COR-L47 (cell line): ENCODE data around the gene DCST1.

Experiments
- DNase-seq: peaks from one replicate; lab custom pipeline; 2025; lab: John Stamatoyannopoulos, UW

The DCST1 gene

DNA sequence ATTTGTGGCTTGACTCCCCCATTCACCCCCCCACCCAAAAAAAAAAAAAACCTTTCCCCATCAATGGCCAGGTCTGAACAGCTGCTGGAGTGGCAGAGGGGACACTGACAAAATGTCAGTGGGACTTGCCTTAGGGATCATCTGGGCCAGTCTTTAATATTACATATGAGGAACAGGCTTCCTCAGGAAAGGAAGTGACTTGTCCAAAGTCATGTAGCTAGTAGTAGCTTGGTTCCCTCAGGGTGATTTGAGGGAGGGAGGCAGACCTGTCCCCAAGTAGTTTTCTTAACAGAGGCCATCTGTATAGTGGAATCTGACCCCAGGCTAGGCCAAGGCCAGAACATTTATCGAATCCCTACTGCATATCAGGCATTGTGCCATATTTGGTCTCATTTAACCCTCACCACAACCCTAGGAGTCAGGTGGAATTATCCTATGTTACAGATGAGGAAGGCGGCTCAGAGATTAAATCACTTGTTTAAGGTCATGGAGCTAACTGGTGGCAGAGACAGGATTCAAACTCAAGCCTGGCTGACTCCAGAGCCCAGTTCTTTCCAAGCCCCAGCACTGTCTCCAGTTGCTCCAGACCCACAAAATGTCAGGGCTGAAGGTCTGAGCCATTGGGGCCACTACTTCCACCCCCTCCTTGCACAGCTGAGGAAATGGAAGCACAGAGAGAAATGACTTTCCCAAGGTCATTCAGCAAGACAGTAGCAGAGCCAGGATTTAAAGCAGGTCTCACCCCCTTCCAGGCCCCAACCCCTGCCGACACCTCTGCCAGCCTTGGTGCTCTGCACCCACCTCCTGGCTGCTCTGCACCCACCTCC, 20.6 kb upstream of the DCST1 start:
- DNase-seq: no peak

DNA sequence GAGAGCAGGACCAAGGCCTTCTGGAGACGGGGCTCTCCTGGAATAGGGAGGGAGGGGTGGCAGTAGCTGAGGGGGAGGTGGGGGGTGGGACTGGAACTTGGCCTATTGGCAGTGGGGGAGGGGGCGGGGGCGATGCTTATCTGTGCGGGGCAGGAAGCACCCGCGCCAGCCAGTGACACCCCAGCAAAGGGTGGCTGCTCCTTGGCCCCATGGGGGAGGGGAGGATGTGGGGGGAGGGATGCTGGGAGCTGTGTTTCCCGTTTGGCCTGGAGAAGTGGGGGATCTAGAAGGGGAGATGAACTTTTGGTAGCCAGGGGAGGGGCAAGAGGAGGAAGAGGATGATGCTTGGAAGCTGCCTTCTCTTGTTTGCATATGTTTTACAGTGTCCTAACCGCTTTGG, 20.0 kb upstream of the DCST1 start:
- DNase-seq: no peak

DNA sequence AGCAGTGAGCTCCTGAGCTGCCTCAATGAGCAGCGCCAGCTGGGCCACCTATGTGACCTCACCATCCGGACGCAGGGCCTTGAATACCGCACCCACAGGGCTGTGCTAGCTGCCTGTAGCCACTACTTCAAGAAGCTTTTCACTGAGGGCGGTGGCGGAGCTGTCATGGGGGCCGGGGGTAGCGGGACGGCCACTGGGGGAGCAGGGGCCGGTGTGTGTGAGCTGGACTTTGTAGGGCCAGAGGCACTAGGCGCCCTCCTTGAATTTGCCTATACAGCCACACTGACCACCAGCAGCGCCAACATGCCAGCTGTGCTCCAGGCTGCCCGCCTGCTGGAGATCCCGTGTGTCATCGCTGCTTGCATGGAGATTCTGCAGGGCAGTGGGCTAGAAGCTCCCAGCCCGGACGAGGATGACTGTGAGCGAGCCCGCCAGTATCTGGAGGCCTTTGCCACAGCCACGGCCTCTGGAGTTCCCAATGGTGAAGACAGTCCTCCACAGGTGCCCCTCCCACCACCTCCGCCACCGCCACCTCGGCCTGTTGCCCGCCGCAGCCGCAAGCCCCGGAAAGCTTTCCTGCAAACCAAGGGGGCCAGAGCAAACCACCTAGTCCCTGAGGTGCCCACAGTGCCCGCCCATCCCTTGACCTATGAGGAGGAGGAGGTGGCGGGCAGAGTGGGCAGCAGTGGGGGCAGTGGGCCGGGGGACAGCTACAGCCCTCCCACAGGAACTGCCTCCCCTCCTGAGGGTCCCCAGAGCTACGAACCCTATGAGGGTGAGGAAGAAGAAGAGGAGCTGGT, 18.7 kb upstream of the DCST1 start:
- DNase-seq: no peak

DNA sequence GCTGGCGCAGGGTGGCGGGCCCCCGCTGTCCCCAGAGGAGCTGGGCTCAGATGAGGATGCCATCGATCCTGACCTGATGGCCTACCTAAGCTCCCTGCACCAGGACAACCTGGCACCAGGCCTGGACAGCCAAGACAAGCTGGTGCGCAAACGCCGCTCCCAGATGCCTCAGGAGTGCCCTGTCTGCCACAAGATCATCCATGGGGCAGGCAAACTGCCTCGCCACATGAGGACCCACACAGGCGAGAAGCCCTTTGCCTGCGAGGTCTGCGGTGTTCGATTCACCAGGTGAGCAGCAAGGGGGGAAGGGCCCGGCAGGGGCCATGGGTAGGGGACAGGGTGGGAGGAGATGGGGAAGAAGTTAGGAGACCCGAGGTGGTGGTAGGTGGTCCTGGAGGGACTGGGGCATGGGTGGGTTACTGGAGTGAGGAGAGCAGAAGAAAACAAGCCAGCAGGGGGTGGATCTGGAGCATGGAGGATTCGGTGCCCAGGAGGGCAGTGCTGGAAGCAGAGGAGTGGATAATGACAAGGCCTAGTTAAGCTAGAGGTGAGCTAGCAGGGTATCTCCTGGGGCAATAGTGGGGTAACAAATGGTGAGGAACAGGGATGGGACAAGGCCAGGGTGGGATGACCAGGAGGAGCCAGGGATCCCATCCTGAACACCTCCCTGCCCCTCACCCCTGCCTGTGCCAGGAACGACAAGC, 17.9 kb upstream of the DCST1 start:
- no peak for DNase-seq

DNA sequence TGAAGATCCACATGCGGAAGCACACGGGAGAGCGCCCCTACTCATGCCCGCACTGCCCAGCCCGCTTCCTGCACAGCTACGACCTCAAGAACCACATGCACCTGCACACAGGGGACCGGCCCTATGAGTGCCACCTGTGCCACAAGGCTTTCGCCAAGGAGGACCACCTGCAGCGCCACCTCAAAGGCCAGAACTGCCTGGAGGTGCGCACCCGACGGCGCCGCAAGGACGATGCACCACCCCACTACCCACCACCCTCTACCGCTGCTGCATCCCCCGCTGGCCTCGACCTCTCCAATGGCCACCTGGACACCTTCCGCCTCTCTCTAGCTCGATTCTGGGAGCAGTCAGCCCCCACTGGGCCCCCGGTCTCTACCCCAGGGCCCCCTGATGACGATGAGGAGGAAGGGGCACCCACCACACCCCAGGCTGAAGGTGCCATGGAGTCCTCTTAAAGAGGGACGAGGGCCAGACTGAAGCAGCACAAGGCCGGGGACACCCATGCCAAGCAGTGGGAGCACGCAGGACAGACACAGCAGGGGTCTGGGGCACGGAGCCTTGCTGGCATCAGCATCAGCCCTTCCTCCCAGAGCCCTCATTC, 17.3 kb upstream of the DCST1 start:
- no peak for DNase-seq

DNA sequence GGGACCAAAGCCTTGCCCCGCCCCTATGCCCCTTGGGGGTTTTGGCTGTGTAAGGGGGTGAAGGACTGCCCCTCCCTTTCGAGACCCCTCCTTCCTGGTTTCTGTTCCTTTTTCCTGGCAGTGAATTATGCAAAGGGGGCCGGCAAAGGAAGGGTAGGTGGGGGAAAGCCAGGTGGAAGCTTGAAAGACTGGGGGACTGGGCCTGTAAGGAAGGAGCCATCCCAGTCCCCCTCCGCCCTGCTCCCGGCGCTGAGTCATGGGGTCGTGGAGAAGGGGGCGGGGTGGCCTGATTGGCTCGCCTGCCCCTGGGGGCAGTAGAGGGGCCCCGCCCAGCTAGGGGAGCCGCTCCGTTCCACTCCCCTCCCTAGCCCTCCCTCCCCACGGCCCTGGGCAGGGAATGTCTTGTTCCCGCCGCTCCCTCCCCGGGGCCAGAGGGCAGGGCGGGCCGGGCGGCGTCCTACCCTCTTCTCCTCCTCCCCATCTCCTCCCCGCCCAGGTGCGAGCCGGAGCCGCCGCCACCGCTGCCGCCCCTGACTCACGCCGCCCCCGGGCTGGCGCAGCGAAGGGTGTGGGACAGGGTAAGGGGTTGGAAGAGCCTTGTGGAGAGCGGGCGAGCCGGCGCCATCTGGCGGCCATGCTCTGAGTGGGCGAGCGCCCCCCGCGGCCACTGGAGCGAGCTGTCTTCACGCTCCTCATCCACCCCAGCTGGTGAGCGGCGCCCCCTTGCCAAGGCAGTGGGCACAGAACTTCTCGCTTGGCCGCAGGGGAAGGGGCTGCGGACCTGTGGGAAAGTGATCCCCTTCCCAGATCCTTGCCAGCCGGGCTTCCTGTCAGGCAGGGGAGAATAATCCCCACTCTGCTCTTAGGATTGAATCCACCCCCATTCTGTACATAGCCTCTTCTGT, 16.3 kb upstream of the DCST1 start:
- peak; percentile 87 for DNase-seq

DNA sequence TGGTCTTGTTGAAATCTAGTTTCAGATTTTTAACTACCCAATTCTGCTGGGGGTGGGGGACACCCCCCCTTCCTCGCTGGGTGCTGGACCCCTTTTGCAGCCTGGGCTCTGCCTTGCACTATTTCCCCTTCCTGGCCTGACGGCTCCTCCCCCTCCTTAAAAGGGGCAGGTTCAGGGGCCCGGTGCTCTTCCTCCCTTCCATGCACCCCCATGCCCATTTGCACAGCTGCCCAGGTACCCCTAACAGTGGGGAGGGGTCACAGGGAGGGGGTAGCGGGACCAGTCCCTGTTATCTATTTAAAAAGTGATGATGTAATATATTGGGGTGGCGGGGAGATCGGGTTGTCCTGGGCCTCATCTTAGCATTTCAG, 15.7 kb upstream of the DCST1 start:
- no peak for DNase-seq

DNA sequence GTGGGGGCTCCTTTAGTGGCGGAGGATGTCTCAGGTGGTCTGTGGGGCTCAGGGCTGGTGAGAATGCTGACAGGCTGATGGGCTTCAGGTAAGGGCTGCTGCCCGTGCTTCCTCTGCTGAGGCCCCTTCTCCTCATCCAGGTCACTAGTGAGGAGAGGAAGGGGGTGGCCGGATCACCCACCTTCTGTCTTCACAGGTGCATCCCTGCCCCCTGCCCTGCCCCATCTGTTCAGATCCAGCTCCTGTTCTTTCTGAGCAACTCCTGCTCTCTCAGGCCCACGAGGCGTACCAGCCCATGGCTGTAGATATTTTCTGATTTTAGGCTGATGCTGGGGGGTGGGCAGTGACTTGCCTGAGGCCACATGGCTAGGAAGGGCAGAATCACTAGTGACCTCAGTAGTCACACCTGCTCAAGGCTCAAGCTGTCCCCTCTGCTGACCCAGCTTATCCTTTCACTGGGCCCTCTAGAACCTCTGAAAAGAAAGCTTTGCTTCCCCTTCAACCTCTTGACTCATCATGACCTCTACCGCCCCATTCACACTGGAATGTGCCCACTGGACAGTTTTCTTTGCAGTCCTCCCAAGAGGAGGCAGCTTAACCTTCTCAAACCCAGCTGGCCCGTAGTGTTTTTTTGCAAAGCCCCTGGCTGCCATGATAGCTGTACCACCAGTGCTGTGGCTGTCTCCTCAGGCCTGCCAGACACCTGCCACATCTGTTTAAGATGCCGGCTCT, 14.8 kb upstream of the DCST1 start:
- DNase-seq: no peak

DNA sequence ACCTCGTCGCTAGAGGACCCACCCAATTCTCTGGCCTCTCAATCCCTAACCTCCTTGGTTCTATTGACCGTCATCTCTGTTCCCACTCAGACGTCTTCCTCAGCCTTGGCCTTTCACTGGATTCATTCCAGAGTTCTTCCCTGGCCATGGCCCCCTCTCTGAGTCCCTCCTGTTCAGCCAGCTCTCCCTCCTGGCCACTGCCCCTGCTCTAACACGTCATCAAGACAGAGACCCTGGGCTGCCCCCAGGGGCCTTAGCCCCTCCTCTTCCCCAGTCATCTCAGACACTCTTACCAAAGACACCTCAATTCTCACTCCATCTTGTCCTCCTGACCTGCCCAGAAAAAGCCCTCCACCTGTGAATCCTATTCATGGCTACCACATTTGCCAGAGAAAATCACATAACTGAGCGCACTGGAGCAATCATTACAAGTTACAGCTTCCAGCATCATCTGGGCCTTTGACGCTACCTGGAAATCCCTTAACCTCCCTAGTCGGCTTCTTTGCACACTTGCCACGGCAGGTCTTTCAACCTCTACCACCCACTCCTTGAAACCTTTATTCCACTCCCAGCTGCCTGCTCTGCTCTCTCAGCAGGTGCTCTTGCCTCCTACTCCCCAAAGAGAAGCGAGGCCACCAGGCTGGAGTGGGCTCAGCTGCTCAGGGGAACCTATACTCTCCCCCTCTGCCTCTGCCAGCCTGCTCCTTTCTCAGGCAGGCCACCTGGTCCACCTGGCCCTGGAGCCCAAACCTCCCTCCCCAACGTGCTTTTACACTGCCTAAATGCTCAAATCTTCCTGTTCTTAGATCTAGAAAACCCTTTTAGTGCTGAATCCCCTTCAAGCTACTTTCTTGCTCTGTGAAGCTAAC, 14.0 kb upstream of the DCST1 start:
- no peak for DNase-seq

DNA sequence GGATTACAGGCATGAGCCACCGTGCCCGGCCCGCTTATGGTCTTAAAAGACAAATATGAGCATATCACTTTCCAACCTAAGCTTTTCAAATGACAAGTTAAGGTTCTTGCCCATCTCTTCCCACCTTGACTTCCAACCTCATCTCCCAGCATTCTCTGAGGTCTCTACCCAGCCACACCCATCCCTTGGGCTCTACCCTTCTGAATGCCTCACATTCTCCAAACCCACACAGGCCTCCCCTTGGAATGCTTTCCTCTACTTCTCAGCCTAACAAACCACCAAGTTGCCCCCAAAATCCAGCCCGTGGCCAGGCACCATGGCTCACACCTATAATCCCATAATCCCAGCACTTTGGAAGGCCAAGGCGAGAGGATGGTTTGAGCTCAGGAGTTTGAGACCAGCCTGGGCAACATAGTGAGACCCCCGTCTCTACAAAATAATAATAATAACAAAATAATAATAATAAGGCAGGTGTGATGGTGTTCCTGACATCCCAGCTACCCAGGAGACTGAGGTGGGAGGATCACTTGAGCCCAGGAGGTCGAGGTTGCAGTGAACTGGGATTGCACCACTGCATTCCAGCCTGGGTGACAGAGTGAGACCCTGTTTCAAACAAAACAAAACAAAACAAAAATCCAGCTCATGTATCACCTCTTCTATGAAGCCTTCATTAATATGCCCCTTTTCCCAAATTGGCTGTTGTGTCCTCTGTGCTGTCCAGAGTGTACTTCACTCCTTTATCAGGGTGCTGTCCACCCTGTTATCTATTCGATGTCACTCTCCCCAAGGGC, 11.3 kb upstream of the DCST1 start:
- DNase-seq: no peak

DNA sequence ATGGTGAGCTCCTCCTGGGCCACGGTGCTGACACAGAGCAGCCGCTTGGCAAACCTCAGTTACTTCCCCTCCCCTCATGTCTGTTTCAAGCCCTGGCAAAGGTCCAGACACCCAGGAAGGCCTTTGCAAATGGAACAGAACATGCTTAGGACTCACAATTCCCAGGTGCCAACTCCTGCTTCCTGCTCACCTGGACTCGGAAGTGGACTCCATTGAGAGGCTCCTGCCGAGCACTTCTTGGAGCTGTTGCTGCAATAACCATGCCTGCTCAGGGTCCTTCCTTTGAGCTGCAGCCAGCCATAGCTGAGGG, 10.7 kb upstream of the DCST1 start:
- DNase-seq: peak; percentile 14

DNA sequence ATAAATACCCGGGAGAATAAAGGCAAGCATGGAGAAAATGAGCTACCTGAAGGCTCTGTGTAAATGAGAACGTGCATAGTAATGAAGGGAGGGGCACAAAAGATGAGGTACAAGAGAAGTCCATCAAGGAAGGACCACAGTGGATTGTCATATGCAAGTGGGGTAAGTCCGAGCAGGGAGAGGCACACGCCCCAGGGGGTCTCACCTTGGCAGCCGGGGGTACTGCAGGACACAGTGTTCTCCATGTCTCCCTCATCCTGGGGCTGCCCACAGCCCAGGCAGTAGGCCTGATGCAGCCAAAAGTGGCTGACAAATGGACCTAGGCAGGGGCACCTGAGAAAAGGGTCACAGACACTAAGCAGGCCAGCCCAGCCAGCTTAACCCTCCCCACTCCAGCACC, 10.0 kb upstream of the DCST1 start:
- no peak for DNase-seq

DNA sequence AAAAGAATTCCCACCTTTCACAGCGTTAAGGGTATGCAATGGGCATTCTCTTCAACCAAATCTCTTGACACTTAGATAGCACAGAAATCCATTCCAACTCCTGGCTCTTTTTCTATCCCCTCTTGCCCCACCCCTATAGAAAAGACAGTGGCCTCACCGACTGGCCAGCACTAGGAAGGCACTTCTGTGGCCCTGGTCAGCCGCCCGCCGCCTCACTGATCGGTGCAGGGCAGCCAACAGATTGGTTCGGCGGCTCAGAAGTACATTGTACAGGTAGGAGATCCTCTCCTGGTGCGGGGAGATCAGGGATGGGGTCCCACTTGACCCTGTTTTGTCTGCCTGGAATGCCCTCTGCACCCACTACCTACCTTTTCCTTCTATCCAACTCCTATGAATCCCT, 9.3 kb upstream of the DCST1 start:
- no peak for DNase-seq

DNA sequence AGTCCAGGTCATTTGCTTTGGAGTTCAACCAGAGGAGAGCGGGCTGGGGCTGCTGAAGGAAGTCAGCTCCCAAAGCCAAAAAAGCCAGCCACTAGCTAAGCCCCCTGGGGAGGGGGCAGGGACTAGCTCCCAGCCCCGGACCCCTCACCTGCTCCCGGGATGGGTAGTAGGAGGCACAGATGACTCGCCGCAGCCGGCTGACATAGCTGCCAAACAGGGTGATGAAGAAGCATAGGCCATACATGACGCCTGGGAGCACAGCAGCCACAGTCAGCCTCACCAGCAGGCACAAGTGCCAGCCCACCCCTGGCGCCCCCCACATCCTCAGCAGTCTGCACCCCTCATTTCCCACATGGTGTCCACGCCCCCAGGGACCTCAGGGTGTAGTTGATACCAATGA, 7.5 kb upstream of the DCST1 start:
- no peak for DNase-seq

DNA sequence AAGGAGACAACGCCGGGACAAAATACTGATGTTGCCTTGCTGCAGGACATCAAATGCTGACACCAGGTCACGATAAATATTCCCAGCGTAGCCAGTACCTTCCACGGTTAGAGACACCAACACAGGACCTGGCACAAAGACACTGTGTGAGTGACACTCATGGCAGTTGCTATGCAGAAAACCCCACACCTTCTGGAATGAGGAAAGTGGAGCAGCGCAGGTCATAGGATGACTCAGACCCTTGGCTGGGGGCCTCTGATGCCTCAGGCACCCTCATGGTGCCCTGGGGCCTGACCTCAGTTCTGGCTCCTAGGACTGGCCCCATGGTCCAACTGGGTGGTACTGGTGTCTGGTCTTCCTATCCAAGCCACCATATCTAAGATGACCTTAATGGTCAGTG, 7.0 kb upstream of the DCST1 start:
- no peak for DNase-seq

DNA sequence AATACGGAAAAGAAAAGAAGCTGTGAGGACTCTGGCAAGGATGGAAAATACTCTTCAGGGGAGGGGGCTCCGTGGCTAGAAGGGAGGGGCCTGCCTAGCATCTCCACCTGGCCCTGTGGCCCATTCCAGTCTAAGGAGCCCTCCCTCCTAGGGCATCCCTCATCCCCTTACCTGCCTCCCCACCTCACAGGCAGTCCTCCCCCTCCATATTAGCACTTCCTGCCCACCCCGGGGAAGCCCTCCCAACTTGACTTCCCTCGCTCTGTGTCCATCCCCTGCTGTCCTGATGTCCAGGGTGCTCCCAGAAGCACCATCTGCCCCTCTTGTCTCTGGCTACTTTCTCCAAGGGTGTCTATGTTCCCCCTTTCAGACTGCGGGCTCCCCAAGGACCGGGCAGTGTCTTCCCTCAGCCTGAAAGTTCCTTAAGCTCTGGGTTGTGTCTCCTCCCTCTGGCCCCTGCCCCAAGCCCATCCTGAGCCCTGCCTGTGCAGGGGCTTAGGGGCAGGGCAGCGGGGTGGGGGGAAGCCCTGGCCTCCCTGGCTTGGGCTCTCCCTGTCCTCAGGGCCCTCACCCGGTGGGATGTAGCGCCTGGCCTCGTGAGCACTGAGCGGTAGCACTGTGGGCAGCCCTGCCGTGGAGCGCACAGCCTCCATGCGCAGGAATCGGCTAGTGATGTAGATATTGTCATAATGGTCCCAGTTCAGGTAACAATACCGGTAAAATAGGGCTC, 3.9 kb upstream of the DCST1 start:
- DNase-seq: no peak

DNA sequence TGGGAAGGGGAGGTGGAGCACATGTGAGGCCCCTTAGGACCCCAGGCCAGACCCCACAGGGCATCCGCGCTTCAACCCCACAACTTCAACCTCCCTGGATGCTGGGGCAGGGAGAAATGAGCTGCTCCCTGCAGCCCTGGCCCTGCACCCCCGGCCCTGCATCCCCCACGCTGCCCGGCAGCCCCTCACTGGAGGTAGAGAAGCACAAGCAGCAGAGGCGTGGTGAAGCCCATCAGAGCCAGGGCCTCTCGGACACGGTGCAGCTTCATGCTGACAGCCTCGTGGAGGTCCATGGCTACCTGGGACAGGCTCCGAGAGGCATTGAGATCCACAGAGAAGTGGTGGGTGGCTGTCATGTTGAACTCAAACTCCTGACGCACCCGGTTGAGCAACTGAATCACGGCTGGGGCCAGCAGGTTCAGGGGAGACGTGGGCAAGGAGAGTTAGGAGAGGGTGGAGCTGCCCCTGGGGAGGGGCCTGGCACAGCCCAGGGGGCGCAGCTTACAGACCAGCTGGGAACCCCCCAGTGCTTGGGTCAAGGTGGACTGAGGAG, 3.3 kb upstream of the DCST1 start:
- DNase-seq: no peak

DNA sequence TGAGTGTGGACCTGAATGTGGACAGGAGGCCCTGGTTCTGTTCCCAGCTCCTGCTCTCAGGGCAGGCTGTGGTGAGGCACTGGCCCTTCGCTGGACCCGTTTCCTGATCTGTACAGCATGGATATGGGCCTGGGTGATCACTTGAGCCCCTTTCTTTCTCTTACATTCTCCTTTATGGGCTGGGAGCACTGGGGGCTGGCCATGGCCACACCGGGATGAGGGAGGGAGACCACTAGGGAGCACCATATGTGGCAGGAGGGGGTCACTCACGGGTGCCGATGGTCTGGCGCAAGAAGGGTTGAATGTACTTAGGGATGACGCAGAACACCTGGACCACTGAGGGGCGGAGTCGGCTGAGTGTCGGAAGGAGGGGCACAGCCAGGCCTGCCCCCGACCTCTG, 2.7 kb upstream of the DCST1 start:
- no peak for DNase-seq
